HEK293 (cell line): ENCODE measurements around the gene OLFM2.

Experiments used
- GFI1B ChIP-seq: fragments of 450-650 bp; formaldehyde crosslinking; IDR thresholded peaks from 2 replicates; pipeline ENCODE4 v1.5.1; 2016; ENCODE audit warnings: missing biosample characterization, missing genetic modification characterization
- GLIS2 ChIP-seq: fragments of 450-650 bp; formaldehyde crosslinking; IDR thresholded peaks from 2 replicates; pipeline ENCODE4 v1.5.1; 2016; ENCODE audit warnings: missing biosample characterization, missing genetic modification characterization
- KLF1 ChIP-seq: fragments of 450-650 bp; formaldehyde crosslinking; IDR thresholded peaks from 2 replicates; pipeline ENCODE4 v1.5.1; 2016; ENCODE audit warnings: missing biosample characterization, missing genetic modification characterization
- KLF8 ChIP-seq: fragments of 450-650 bp; formaldehyde crosslinking; IDR thresholded peaks from 2 replicates; pipeline ENCODE4 v1.5.1; 2016; ENCODE audit warnings: missing biosample characterization, missing genetic modification characterization
- KLF9 ChIP-seq: fragments of 450-650 bp; formaldehyde crosslinking; IDR thresholded peaks from 2 replicates; pipeline ENCODE4 v1.5.1; 2016; ENCODE audit warnings: missing biosample characterization, missing genetic modification characterization, low read depth
- MEIS1 ChIP-seq: sonication (generic); formaldehyde crosslinking; IDR thresholded peaks from 2 replicates; pipeline ENCODE4 v1.8.1; 2022; ENCODE audit warnings: missing genetic modification reagents, mild to moderate bottlenecking, borderline replicate concordance
- PRDM1 ChIP-seq: fragments of 450-650 bp; formaldehyde crosslinking; IDR thresholded peaks from 2 replicates; pipeline ENCODE4; 2016; ENCODE audit warnings: missing biosample characterization, missing genetic modification characterization
- REPIN1 ChIP-seq: fragments of 450-650 bp; formaldehyde crosslinking; IDR thresholded peaks from 2 replicates; pipeline ENCODE4 v1.5.1; 2017; ENCODE audit warnings: missing biosample characterization, missing genetic modification characterization, low read depth
- SP3 ChIP-seq: fragments of 450-650 bp; formaldehyde crosslinking; IDR thresholded peaks from 2 replicates; pipeline ENCODE4 v1.5.1; 2016; ENCODE audit warnings: missing biosample characterization, missing genetic modification characterization
- ZBTB20 ChIP-seq: fragments of 450-650 bp; formaldehyde crosslinking; IDR thresholded peaks from 2 replicates; pipeline ENCODE4 v1.5.1; 2016; ENCODE audit warnings: missing biosample characterization, missing genetic modification characterization
- ZBTB26 ChIP-seq: fragments of 450-650 bp; formaldehyde crosslinking; optimal IDR thresholded peaks from 2 replicates; pipeline ENCODE3; 2016; ENCODE audit warnings: missing biosample characterization, mild to moderate bottlenecking, missing genetic modification characterization
- ZBTB48 ChIP-seq: fragments of 450-650 bp; formaldehyde crosslinking; IDR thresholded peaks from 2 replicates; pipeline ENCODE4 v1.5.1; 2016; ENCODE audit warnings: missing biosample characterization, missing genetic modification characterization
- ZBTB8A ChIP-seq: fragments of 450-650 bp; formaldehyde crosslinking; IDR thresholded peaks from 2 replicates; pipeline ENCODE4 v1.5.1; 2016; ENCODE audit warnings: missing biosample characterization, missing genetic modification characterization
- ZEB2 ChIP-seq: fragments of 450-650 bp; formaldehyde crosslinking; IDR thresholded peaks from 2 replicates; pipeline ENCODE4 v1.5.1; 2016; ENCODE audit warnings: missing biosample characterization, missing genetic modification characterization
- ZFHX2 ChIP-seq: fragments of 450-650 bp; formaldehyde crosslinking; conservative IDR thresholded peaks from 2 replicates; pipeline ENCODE4 v1.5.1; 2016; ENCODE audit warnings: missing biosample characterization, missing genetic modification characterization
- ZNF112 ChIP-seq: fragments of 450-650 bp; formaldehyde crosslinking; IDR thresholded peaks from 2 replicates; pipeline ENCODE4 v1.5.0; 2017; ENCODE audit warnings: missing biosample characterization, missing genetic modification characterization
- ZNF138 ChIP-seq: fragments of 450-650 bp; formaldehyde crosslinking; IDR thresholded peaks from 2 replicates; pipeline ENCODE4 v1.5.1; 2016; ENCODE audit warnings: missing biosample characterization, missing genetic modification characterization, borderline replicate concordance
- ZNF214 ChIP-seq: fragments of 450-650 bp; formaldehyde crosslinking; IDR thresholded peaks from 2 replicates; pipeline ENCODE4 v1.5.1; 2017; ENCODE audit warnings: missing biosample characterization, mild to moderate bottlenecking, missing genetic modification characterization, borderline replicate concordance
- ZNF221 ChIP-seq: fragments of 450-650 bp; formaldehyde crosslinking; IDR thresholded peaks from 2 replicates; pipeline ENCODE4 v1.5.1; 2017; ENCODE audit warnings: missing biosample characterization, missing genetic modification characterization, borderline replicate concordance
- ZNF335 ChIP-seq: fragments of 450-650 bp; formaldehyde crosslinking; conservative IDR thresholded peaks from 2 replicates; pipeline ENCODE4 v1.5.1; 2016; ENCODE audit warnings: missing biosample characterization, missing genetic modification characterization
- ZNF354C ChIP-seq: fragments of 450-650 bp; formaldehyde crosslinking; IDR thresholded peaks from 2 replicates; pipeline ENCODE4 v1.5.1; 2016; ENCODE audit warnings: missing biosample characterization, missing genetic modification characterization, low read depth, borderline replicate concordance
- ZNF423 ChIP-seq: fragments of 450-650 bp; formaldehyde crosslinking; IDR thresholded peaks from 2 replicates; pipeline ENCODE4 v1.5.1; 2016; ENCODE audit warnings: missing biosample characterization, missing genetic modification characterization
- ZNF560 ChIP-seq: fragments of 450-650 bp; formaldehyde crosslinking; IDR thresholded peaks from 2 replicates; pipeline ENCODE4 v1.5.1; 2017; ENCODE audit warnings: missing biosample characterization, missing genetic modification characterization, borderline replicate concordance
- ZNF658 ChIP-seq: fragments of 450-650 bp; formaldehyde crosslinking; IDR thresholded peaks from 2 replicates; pipeline ENCODE4; 2016; ENCODE audit warnings: missing biosample characterization, missing genetic modification characterization
- ZNF76 ChIP-seq: fragments of 450-650 bp; formaldehyde crosslinking; IDR thresholded peaks from 2 replicates; pipeline ENCODE4; 2016; ENCODE audit warnings: low read depth, missing biosample characterization, missing genetic modification characterization, borderline replicate concordance
- ZNF837 ChIP-seq: fragments of 450-650 bp; formaldehyde crosslinking; IDR thresholded peaks from 2 replicates; pipeline ENCODE4 v1.5.1; 2016; ENCODE audit warnings: missing biosample characterization, missing genetic modification characterization
- ZSCAN18 ChIP-seq: fragments of 450-650 bp; formaldehyde crosslinking; IDR thresholded peaks from 2 replicates; pipeline ENCODE4 v1.5.1; 2016; ENCODE audit warnings: missing biosample characterization, missing genetic modification characterization
- ZSCAN23 ChIP-seq: fragments of 450-650 bp; formaldehyde crosslinking; IDR thresholded peaks from 2 replicates; pipeline ENCODE4 v1.5.1; 2016; ENCODE audit warnings: missing biosample characterization, missing genetic modification characterization
- ZXDB ChIP-seq: fragments of 450-650 bp; formaldehyde crosslinking; IDR thresholded peaks from 2 replicates; pipeline ENCODE4 v1.5.1; 2016; ENCODE audit warnings: missing biosample characterization, missing genetic modification characterization
- TF ChIP-seq, protein P1 (sequence below): fragments of 450-650 bp; formaldehyde crosslinking; IDR thresholded peaks from 2 replicates; pipeline ENCODE4 v1.5.1; 2016; ENCODE audit warnings: missing biosample characterization, missing genetic modification characterization
- TF ChIP-seq, protein P2 (sequence below): sonication (generic); formaldehyde crosslinking; IDR thresholded peaks from 2 replicates; pipeline ENCODE4 v1.8.1; 2022; ENCODE audit warnings: mild to moderate bottlenecking, moderate library complexity, missing genetic modification reagents
- TF ChIP-seq, protein P3 (sequence below): fragments of 450-650 bp; formaldehyde crosslinking; IDR thresholded peaks from 2 replicates; pipeline ENCODE4 v1.5.1; 2016; ENCODE audit warnings: missing biosample characterization, missing genetic modification characterization

OLFM2 gene

DNA sequence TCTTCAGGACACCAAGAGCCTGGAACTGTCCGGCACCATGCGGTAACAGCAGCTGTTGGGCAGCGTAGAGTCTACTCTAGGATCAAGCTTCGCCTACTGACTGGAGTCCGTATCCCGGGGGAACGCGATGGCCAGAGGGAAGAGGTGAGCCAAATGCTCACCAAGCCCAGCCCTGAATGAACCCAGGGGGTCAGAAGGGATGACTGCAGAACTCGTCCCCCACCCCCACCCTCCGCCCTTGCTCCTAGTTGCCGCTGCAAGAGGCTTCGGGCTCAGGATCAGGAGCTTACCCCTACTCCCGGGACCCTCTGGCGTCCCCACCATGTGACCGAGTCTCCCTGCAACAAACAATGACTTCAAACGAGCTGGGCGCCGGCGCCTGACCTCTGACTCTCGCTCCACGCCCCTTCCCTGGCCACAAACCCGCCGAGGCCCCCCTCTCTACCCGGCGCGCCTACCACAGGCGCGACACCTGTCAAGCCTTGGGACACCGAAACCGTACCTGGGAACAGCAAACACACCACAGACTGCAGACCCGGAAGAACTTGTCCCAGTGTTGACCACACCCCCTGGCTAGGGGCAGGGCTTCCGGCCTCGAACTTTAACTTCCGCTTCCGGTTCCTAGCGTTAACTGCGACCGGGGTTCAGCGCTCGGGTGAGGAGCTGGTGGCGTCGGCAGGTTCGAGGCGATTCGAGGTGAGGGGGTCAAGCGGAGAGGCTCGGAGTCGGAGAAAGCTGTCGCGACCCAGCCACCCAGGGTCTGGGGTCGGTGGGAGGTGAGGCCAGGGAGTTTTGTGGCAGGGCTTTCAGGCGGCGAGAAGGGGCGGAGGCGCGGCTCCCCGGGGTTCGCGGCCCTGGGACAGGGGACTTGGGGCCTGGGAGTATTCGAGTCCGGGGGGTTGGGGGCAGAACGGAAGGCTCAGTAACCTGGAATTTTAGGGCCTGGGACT lies 108.8 kb downstream of the OLFM2 start, which contains the start of gene UBL5 (continued):
- TF ChIP-seq ZFHX2 (no peak), ZNF335 (tag by site-specific recombination) (peak; percentile 89), ZBTB48 (tag by site-specific recombination) (no peak), ZNF76 (tag by site-specific recombination) (peak; percentile 79), ZNF423 (tag by site-specific recombination) (no peak), ZBTB26 (tag by site-specific recombination) (peak; percentile 33), KLF1 (tag by site-specific recombination) (peak; percentile 81), ZXDB (tag by site-specific recombination) (peak; percentile 67; the same call in 1 of the 2 replicates), ZNF354C (no peak), SP3 (peak; percentile 96), KLF9 (tag by site-specific recombination) (peak; percentile 98), ZNF138 (tag by site-specific recombination) (no peak), ZNF112 (tag by site-specific recombination) (no peak), ZSCAN23 (tag by site-specific recombination) (no peak), ZNF560 (tag by site-specific recombination) (no peak), ZBTB8A (0 out of 2 replicates have a peak, but pooled peaks have one; percentile 20), PRDM1 (tag by site-specific recombination) (no peak), GFI1B (no peak), ZNF837 (tag by site-specific recombination) (no peak), ZSCAN18 (tag by site-specific recombination) (no peak), ZNF214 (tag by site-specific recombination) (no peak), ZNF221 (tag by site-specific recombination) (no peak), MEIS1 (no peak), REPIN1 (tag by site-specific recombination) (no peak), ZNF658 (tag by site-specific recombination) (no peak), KLF8 (peak; percentile 84; the same call in 1 of the 2 replicates), ZBTB20 (tag by site-specific recombination) (peak; percentile 100), ZEB2 (tag by site-specific recombination) (peak; percentile 66; the same call in 1 of the 2 replicates), GLIS2 (tag by site-specific recombination) (no peak)
- TF ChIP-seq, protein P1, sequence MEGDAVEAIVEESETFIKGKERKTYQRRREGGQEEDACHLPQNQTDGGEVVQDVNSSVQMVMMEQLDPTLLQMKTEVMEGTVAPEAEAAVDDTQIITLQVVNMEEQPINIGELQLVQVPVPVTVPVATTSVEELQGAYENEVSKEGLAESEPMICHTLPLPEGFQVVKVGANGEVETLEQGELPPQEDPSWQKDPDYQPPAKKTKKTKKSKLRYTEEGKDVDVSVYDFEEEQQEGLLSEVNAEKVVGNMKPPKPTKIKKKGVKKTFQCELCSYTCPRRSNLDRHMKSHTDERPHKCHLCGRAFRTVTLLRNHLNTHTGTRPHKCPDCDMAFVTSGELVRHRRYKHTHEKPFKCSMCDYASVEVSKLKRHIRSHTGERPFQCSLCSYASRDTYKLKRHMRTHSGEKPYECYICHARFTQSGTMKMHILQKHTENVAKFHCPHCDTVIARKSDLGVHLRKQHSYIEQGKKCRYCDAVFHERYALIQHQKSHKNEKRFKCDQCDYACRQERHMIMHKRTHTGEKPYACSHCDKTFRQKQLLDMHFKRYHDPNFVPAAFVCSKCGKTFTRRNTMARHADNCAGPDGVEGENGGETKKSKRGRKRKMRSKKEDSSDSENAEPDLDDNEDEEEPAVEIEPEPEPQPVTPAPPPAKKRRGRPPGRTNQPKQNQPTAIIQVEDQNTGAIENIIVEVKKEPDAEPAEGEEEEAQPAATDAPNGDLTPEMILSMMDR (tag by site-specific recombination), result 0 out of 2 replicates have a peak, but pooled peaks have one; percentile 13
- TF ChIP-seq, protein P2, sequence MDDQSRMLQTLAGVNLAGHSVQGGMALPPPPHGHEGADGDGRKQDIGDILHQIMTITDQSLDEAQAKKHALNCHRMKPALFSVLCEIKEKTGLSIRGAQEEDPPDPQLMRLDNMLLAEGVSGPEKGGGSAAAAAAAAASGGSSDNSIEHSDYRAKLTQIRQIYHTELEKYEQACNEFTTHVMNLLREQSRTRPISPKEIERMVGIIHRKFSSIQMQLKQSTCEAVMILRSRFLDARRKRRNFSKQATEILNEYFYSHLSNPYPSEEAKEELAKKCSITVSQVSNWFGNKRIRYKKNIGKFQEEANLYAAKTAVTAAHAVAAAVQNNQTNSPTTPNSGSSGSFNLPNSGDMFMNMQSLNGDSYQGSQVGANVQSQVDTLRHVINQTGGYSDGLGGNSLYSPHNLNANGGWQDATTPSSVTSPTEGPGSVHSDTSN (CRISPR knock-in tag), result peak; percentile 22; the same call in 1 of the 2 replicates
- TF ChIP-seq, protein P3, sequence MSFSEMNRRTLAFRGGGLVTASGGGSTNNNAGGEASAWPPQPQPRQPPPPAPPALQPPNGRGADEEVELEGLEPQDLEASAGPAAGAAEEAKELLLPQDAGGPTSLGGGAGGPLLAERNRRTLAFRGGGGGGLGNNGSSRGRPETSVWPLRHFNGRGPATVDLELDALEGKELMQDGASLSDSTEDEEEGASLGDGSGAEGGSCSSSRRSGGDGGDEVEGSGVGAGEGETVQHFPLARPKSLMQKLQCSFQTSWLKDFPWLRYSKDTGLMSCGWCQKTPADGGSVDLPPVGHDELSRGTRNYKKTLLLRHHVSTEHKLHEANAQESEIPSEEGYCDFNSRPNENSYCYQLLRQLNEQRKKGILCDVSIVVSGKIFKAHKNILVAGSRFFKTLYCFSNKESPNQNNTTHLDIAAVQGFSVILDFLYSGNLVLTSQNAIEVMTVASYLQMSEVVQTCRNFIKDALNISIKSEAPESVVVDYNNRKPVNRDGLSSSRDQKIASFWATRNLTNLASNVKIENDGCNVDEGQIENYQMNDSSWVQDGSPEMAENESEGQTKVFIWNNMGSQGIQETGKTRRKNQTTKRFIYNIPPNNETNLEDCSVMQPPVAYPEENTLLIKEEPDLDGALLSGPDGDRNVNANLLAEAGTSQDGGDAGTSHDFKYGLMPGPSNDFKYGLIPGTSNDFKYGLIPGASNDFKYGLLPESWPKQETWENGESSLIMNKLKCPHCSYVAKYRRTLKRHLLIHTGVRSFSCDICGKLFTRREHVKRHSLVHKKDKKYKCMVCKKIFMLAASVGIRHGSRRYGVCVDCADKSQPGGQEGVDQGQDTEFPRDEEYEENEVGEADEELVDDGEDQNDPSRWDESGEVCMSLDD, result peak; percentile 48; the same call in 1 of the 2 replicates
